Panc1 (cell line): Measurements from ENCODE around the gene PADI6. TPM values are rescaled to one million over a fixed set of nuclear protein-coding genes. Genes with fewer than 3 reads are reported as not detected.

ENCODE experiments used
- ATAC-seq: fragments of 200-7000 bp; cut with Tn5 transposase; 2 replicates; pipeline ENCODE4 v1.9.1; 2020; ENCODE audit warnings: mild to moderate bottlenecking, moderate library complexity
- BruUV-seq: library from RNA; stranded (reverse); fragments of 400-500 nt; replicated peaks from 2 replicates; lab custom pipeline; 2021; lab: Mats Ljungman, UMichigan
- CTCF ChIA-PET: fragments of 300-600 bp; sonication (Branson Sonifier 250); formaldehyde crosslinking; loops from one replicate; lab custom pipeline; 2022; ENCODE audit warnings: antibody characterized with exemption; lab: Charles Lee
- POLR2A ChIA-PET: fragments of 300-600 bp; sonication (Branson Sonifier 250); formaldehyde crosslinking; loops from one replicate; lab custom pipeline; 2022; ENCODE audit warnings: antibody characterized with exemption; lab: Charles Lee
- DNase-seq: peaks from one replicate; pipeline ENCODE4 v3.0.0-alpha.2; 2010; ENCODE audit warnings: low read depth, low spot score
- H3K27ac ChIP-seq: 2 replicates; pipeline ENCODE4 v1.5.1; 2011; ENCODE audit warnings: mild to moderate bottlenecking, low read length, inconsistent platforms
- H3K27me3 ChIP-seq: fragments of 200-500 bp; sonication (Bioruptor generic); 2 replicates; pipeline ENCODE4 v1.6.0; 2014; ENCODE audit warnings: low read length, inconsistent platforms; ENCODE audit not compliant: control insufficient read depth, insufficient read depth
- H3K36me3 ChIP-seq: fragments of 200-500 bp; sonication (Bioruptor generic); 2 replicates; pipeline ENCODE4 v1.5.1; 2014; ENCODE audit warnings: inconsistent platforms, mild to moderate bottlenecking, low read length, moderate library complexity; ENCODE audit not compliant: control insufficient read depth, insufficient read depth
- H3K4me1 ChIP-seq: 2 replicates; pipeline ENCODE4 v1.5.1; 2011; ENCODE audit warnings: inconsistent platforms, mild to moderate bottlenecking, low read length, moderate library complexity; ENCODE audit not compliant: control insufficient read depth, insufficient read depth
- H3K4me3 ChIP-seq, 2 experiments: 2 replicates each; pipeline ENCODE4 v1.5.1; 2011 to 2012; ENCODE audit warnings: low read depth in 2 of 2, low read length in 2 of 2, mild to moderate bottlenecking in 2 of 2, inconsistent platforms in 1 of 2, moderate library complexity in 1 of 2
- H3K9me3 ChIP-seq: fragments of 200-500 bp; sonication (Bioruptor generic); 2 replicates; pipeline ENCODE4 v1.5.1; 2014; ENCODE audit warnings: low read depth, mild to moderate bottlenecking, inconsistent platforms, low read length, moderate library complexity; ENCODE audit not compliant: control insufficient read depth, insufficient read depth
- CTCF ChIP-seq: fragments of 450-650 bp; IDR thresholded peaks from 2 replicates; pipeline ENCODE4 v1.5.1; 2017; ENCODE audit warnings: mild to moderate bottlenecking
- POLR2AphosphoS5 ChIP-seq: IDR thresholded peaks from 2 replicates; pipeline ENCODE4 v1.6.1; 2012; ENCODE audit warnings: mild to moderate bottlenecking, low read depth, low read length, moderate library complexity
- REST ChIP-seq, 2 experiments: IDR thresholded peaks; 2 replicates each; pipeline ENCODE4 v1.6.1; 2011 to 2012; ENCODE audit warnings: low read depth in 2 of 2, control low read depth in 1 of 2, low read length in 1 of 2, mild to moderate bottlenecking in 1 of 2, moderate library complexity in 1 of 2; ENCODE audit not compliant: insufficient read depth in 1 of 2
- SIN3A ChIP-seq: IDR thresholded peaks from 2 replicates; pipeline ENCODE4 v1.6.1; 2012; ENCODE audit warnings: low read depth, mild to moderate bottlenecking, low read length, moderate library complexity, borderline replicate concordance; ENCODE audit not compliant: insufficient read depth
- TCF7L2 ChIP-seq: IDR thresholded peaks from 2 replicates; pipeline ENCODE4 v1.6.1; 2011; ENCODE audit warnings: mild to moderate bottlenecking, low read depth, low read length, inconsistent platforms
- in situ Hi-C: cut with HindIII; loops from 2 replicates; pipeline ENCODE4 v1.10.0; 2016; ENCODE audit warnings: low sequenced_read_pairs, low pct_unique_long_range_greater_than_20kb
- intact Hi-C: fragments of 100-400 bp; cut with micrococcal nuclease; formaldehyde crosslinking; loops from one replicate; pipeline ENCODE4 v1.10.0; 2022; ENCODE audit not compliant: unreplicated experiment
- total RNA-seq: library from RNA; stranded (reverse); gene quantifications from one replicate; pipeline ENCODE4 v1.2.1, GENCODE V29; 2021; ENCODE audit not compliant: unreplicated experiment

Gene PADI6
- total RNA-seq, 1 experiment from 2014 or later: not detected

- Histone ChIP-seq H3K4me1 (peaks cover 4% of the 10 kb centered on the region; the same call in 1 of the 2 replicates), H3K9me3 (no peaks in the 10 kb centered on the region), H3K4me3 (no peak overlapping the region), H3K27ac (no peak overlapping the region), H3K36me3 (peaks cover 19% of the 10 kb centered on the region), H3K27me3 (no peaks in the 10 kb centered on the region)
- ATAC-seq: no peak
- DNase-seq: no peak
- intact Hi-C loops: no loop called here
- CTCF ChIA-PET: no interaction called here
- POLR2A ChIA-PET: no interaction called here
- BruUV-seq: no TSS peak
- in situ Hi-C loops: no loop called here
- TF ChIP-seq TCF7L2 (no peak), SIN3A (no peak), CTCF (no peak), REST (IDR thresholded peaks at IDR 0.05; ENCODE audit: insufficient read depth in 1 of 2, low read depth in 2 of 2, low read length in 1 of 2) (no peak), POLR2AphosphoS5 (no peak)
These were observed 50.5 kb downstream of the PADI6 start for GRCh38 chr1:17422461-17422860.

DNA sequence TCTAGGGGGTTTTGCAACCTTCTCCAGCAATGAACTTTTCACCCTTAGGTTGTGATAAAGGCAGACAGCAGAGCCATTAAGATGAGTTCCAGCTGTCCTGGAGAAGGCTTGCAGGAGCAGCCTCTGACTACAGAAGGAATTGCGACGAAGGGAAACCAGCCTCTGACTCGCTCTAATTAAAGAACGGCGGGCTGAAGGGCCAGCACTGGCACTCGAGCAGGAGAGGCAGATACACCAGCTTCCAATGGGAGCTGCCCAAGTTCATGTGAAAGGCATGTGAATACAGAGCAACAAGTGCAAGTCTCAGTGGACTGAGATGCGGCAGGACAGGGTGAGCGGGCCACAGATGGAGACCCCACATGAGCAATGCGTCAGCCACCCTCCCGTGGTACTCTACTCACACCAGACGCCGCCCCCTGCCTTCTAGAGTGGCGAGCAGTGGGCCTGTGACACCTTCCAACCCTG lies 51.8 kb downstream of the PADI6 start:
- BruUV-seq: no TSS peak
- intact Hi-C loops (no loop called here), in situ Hi-C loops (no loop called here)
- Histone ChIP-seq H3K27me3 (no peaks in the 10 kb centered on the region), H3K36me3 (peaks cover 28% of the 10 kb centered on the region), H3K9me3 (no peaks in the 10 kb centered on the region), H3K4me1 (peaks cover 4% of the 10 kb centered on the region; the same call in 1 of the 2 replicates), H3K27ac (no peak overlapping the region), H3K4me3 (no peak overlapping the region)
- CTCF ChIA-PET: no interaction called here
- ATAC-seq (no peak), DNase-seq (no peak)
- TF ChIP-seq CTCF: no peak
- TF ChIP-seq REST (IDR thresholded peaks at IDR 0.05; ENCODE audit: insufficient read depth in 1 of 2, low read depth in 2 of 2, low read length in 1 of 2): no peak
- no peak for TF ChIP-seq SIN3A
- POLR2A ChIA-PET: no interaction called here
